Skeletal muscle cell (primary cell): ENCODE results near the gene DDX5.
"Not testable (repeated sequence)": the region's sequence is repeated elsewhere in the genome, so short reads cannot be mapped to it uniquely, and the experiment has no call there.

Experiments
- DNase-seq: peaks from one replicate; pipeline ENCODE4 v3.0.0-alpha.2; 2010; ENCODE audit warnings: low read depth
- H3K4me3 ChIP-seq: 2 replicates; pipeline ENCODE4 v1.5.1; 2011; ENCODE audit warnings: low read depth, mild to moderate bottlenecking, control low read depth, low read length, moderate library complexity

DDX5 gene

GRCh38 chr17:64496786-64497564 lies 9.1 kb downstream of the DDX5 start, which contains the start of gene POLG2:
Gene POLG2 (minus strand): TSS chr17:64497054. CDS start chr17:64496968, 86 bp downstream.
- H3K4me3 ChIP-seq: peak within 1 kb of the TSS; percentile 76
- peak; percentile 76 for DNase-seq

GRCh38 chr17:64496348-64496785 lies 9.7 kb downstream of the DDX5 start:
- peak overlapping the region; percentile 76 for H3K4me3 ChIP-seq
- no peak for DNase-seq

GRCh38 chr17:64495300-64495699 lies 10.8 kb downstream of the DDX5 start:
- H3K4me3 ChIP-seq, DNase-seq: not testable (repeated sequence)

GRCh38 chr17:64494121-64494520 lies 12.0 kb downstream of the DDX5 start:
- no peak for DNase-seq
- H3K4me3 ChIP-seq: no peak overlapping the region

GRCh38 chr17:64492481-64493109 lies 13.5 kb downstream of the DDX5 start:
- no peak overlapping the region for H3K4me3 ChIP-seq
- no peak for DNase-seq

- DNase-seq: no peak
- H3K4me3 ChIP-seq: no peak overlapping the region
Measured at GRCh38 chr17:64491994-64492393, 14.1 kb downstream of the DDX5 start.

- DNase-seq: no peak
- no peak overlapping the region for H3K4me3 ChIP-seq
Measured at GRCh38 chr17:64491034-64491860, 14.8 kb downstream of the DDX5 start.

- DNase-seq: no peak
- no peak overlapping the region for H3K4me3 ChIP-seq
Measured at GRCh38 chr17:64488301-64488700, 17.8 kb downstream of the DDX5 start.

GRCh38 chr17:64484380-64484779 lies 21.7 kb downstream of the DDX5 start:
- H3K4me3 ChIP-seq: no peak overlapping the region
- DNase-seq: no peak

GRCh38 chr17:64480951-64481350 lies 25.1 kb downstream of the DDX5 start:
- no peak overlapping the region for H3K4me3 ChIP-seq
- DNase-seq: no peak

- DNase-seq: no peak
- no peak overlapping the region for H3K4me3 ChIP-seq
Measured at GRCh38 chr17:64477849-64478248, 28.2 kb downstream of the DDX5 start.

- DNase-seq: no peak
- H3K4me3 ChIP-seq: no peak overlapping the region
Measured at GRCh38 chr17:64472564-64472963, 33.5 kb downstream of the DDX5 start.

- no peak overlapping the region for H3K4me3 ChIP-seq
- no peak for DNase-seq
Measured at GRCh38 chr17:64471440-64471839, 34.6 kb downstream of the DDX5 start.

GRCh38 chr17:64470625-64471024 lies 35.5 kb downstream of the DDX5 start:
- no peak for DNase-seq
- H3K4me3 ChIP-seq: no peak overlapping the region

- not testable (repeated sequence) for DNase-seq
Measured at GRCh38 chr17:64466834-64467233, 39.3 kb downstream of the DDX5 start.

GRCh38 chr17:64466019-64466735 lies 39.9 kb downstream of the DDX5 start:
- H3K4me3 ChIP-seq: no peak overlapping the region
- no peak for DNase-seq

More at GRCh38 chr17:64466834-64467233, 39.3 kb downstream of the DDX5 start:
- H3K4me3 ChIP-seq: not testable (repeated sequence)

- no peak for DNase-seq
- H3K4me3 ChIP-seq: no peak overlapping the region
Measured at GRCh38 chr17:64461788-64462187, 44.3 kb downstream of the DDX5 start.

GRCh38 chr17:64460955-64461354 lies 45.1 kb downstream of the DDX5 start:
- no peak overlapping the region for H3K4me3 ChIP-seq
- DNase-seq: no peak

GRCh38 chr17:64459818-64460217 lies 46.3 kb downstream of the DDX5 start:
- DNase-seq, H3K4me3 ChIP-seq: not testable (repeated sequence)
